Osteoblast (primary cell): ENCODE measurements around the gene CHAF1A. TPM values are rescaled to one million over a fixed set of nuclear protein-coding genes. Genes with fewer than 3 reads are reported as not detected.

Experiments
- DNase-seq: peaks from one replicate; pipeline ENCODE4 v3.0.0; 2011; ENCODE audit warnings: low spot score, mixed read lengths; ENCODE audit not compliant: insufficient read length; ENCODE audit errors: missing footprints
- H2AFZ ChIP-seq: 2 replicates; pipeline ENCODE4 v1.6.0; 2011; ENCODE audit warnings: mild to moderate bottlenecking, low read length
- H3K27ac ChIP-seq: 2 replicates; pipeline ENCODE4 v1.5.1; 2011; ENCODE audit warnings: mild to moderate bottlenecking, low read depth, low read length, moderate library complexity
- H3K27me3 ChIP-seq: 2 replicates; pipeline ENCODE4 v1.6.0; 2012; ENCODE audit warnings: mild to moderate bottlenecking, control low read depth, inconsistent platforms, low read length, moderate library complexity; ENCODE audit not compliant: insufficient read depth
- H3K36me3 ChIP-seq: 2 replicates; pipeline ENCODE4 v1.5.1; 2011; ENCODE audit warnings: mild to moderate bottlenecking, low read length, control low read depth, moderate library complexity; ENCODE audit not compliant: insufficient read depth
- H3K4me1 ChIP-seq: 2 replicates; pipeline ENCODE4 v1.5.1; 2011; ENCODE audit warnings: mild to moderate bottlenecking, low read length, control low read depth, moderate library complexity; ENCODE audit not compliant: insufficient read depth
- H3K4me2 ChIP-seq: 2 replicates; pipeline ENCODE4 v1.6.0; 2011; ENCODE audit warnings: mild to moderate bottlenecking, low read length; ENCODE audit not compliant: insufficient read depth
- H3K4me3 ChIP-seq: fragments of 200-600 bp; sonication (generic); 3 replicates; pipeline ENCODE4 v1.5.1; 2012; ENCODE audit warnings: mild to moderate bottlenecking, low read length, inconsistent platforms; ENCODE audit not compliant: insufficient read depth
- H3K79me2 ChIP-seq: 2 replicates; pipeline ENCODE4 v1.6.0; 2012; ENCODE audit warnings: mild to moderate bottlenecking, low read length, control low read depth, inconsistent platforms; ENCODE audit not compliant: insufficient read depth
- H3K9me3 ChIP-seq: 2 replicates; pipeline ENCODE4 v1.5.1; 2011; ENCODE audit warnings: low read depth, low read length, control low read depth
- H4K20me1 ChIP-seq: 2 replicates; pipeline ENCODE4 v1.6.0; 2012; ENCODE audit warnings: mild to moderate bottlenecking, low read length, control low read depth; ENCODE audit not compliant: insufficient read depth
- total RNA-seq: library from RNA; depleted of rRNA; stranded (reverse); fragments of >200 nt; gene quantifications from 2 replicates; pipeline ENCODE4 v1.2.3, GENCODE V29; 2012
- TF ChIP-seq, protein P1 (sequence below): IDR thresholded peaks from 2 replicates; pipeline ENCODE4 v1.5.1; 2011; ENCODE audit warnings: mild to moderate bottlenecking, low read depth, low read length, moderate library complexity; ENCODE audit errors: extremely low read depth

CHAF1A gene
- total RNA-seq, 1 donor, result 3.6 TPM

DNA sequence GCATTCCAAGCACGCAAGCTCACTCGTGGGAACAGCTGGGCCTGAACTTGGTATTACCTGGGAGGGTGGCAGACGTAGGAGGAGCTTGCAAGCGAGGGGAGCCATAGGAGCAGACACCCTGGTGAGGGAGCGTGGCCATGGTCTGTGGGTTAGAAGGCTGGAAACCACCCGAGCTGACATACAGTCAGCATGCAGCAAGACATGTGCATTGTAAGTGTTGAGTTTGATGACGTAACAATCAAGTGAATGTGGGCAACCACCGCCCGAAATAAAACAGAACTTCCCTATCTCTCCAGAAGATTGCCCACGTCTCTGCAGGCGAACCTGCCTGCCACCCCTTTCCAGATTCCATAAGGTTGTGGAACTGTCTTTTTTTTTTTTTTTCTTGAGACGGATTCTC lies 28.3 kb downstream of the CHAF1A start:
- no peak overlapping the region for H3K4me3 ChIP-seq
- no peaks in the 10 kb centered on the region for H3K27me3 ChIP-seq
- TF ChIP-seq, protein P1, sequence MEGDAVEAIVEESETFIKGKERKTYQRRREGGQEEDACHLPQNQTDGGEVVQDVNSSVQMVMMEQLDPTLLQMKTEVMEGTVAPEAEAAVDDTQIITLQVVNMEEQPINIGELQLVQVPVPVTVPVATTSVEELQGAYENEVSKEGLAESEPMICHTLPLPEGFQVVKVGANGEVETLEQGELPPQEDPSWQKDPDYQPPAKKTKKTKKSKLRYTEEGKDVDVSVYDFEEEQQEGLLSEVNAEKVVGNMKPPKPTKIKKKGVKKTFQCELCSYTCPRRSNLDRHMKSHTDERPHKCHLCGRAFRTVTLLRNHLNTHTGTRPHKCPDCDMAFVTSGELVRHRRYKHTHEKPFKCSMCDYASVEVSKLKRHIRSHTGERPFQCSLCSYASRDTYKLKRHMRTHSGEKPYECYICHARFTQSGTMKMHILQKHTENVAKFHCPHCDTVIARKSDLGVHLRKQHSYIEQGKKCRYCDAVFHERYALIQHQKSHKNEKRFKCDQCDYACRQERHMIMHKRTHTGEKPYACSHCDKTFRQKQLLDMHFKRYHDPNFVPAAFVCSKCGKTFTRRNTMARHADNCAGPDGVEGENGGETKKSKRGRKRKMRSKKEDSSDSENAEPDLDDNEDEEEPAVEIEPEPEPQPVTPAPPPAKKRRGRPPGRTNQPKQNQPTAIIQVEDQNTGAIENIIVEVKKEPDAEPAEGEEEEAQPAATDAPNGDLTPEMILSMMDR, result no peak
- H3K4me2 ChIP-seq, result no peak overlapping the region
- no peak for DNase-seq
- peaks cover 13% of the 10 kb centered on the region for H3K36me3 ChIP-seq
- no peak overlapping the region for H2AFZ ChIP-seq
- no peaks in the 10 kb centered on the region for H3K9me3 ChIP-seq
- H4K20me1 ChIP-seq, result peaks cover 4% of the 10 kb centered on the region
- no peak overlapping the region for H3K27ac ChIP-seq
- H3K4me1 ChIP-seq, result peaks cover 6% of the 10 kb centered on the region
- no peaks in the 10 kb centered on the region for H3K79me2 ChIP-seq

DNA sequence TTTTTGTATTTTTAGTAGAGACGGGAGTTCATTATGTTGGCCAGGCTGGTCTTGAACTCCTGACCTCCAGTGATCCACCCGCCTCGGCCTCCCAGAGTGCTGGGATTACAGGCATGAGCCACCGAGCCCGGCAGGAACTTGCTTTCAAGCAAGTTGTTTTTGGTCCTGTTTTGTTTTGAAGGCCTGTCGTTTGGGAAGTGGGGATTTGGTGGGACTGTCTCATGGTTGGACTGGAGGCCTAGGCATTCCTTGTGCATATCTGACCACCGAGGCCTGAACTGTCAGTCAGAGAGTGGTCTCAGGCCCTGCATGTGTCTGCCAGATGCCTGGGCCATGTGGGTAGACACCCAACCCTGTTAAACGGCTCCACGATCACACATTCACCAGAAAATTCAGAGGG lies 28.9 kb downstream of the CHAF1A start:
- Histone ChIP-seq H3K4me3 (no peak overlapping the region), H3K4me1 (peaks cover under 1% of the 10 kb centered on the region), H3K36me3 (peaks cover 13% of the 10 kb centered on the region), H2AFZ (no peak overlapping the region), H3K4me2 (no peak overlapping the region), H3K27ac (no peak overlapping the region), H3K79me2 (no peaks in the 10 kb centered on the region), H3K9me3 (no peaks in the 10 kb centered on the region), H3K27me3 (no peaks in the 10 kb centered on the region), H4K20me1 (peaks cover 4% of the 10 kb centered on the region)
- peak; percentile 39 for DNase-seq
- TF ChIP-seq, protein P1, result no peak

DNA sequence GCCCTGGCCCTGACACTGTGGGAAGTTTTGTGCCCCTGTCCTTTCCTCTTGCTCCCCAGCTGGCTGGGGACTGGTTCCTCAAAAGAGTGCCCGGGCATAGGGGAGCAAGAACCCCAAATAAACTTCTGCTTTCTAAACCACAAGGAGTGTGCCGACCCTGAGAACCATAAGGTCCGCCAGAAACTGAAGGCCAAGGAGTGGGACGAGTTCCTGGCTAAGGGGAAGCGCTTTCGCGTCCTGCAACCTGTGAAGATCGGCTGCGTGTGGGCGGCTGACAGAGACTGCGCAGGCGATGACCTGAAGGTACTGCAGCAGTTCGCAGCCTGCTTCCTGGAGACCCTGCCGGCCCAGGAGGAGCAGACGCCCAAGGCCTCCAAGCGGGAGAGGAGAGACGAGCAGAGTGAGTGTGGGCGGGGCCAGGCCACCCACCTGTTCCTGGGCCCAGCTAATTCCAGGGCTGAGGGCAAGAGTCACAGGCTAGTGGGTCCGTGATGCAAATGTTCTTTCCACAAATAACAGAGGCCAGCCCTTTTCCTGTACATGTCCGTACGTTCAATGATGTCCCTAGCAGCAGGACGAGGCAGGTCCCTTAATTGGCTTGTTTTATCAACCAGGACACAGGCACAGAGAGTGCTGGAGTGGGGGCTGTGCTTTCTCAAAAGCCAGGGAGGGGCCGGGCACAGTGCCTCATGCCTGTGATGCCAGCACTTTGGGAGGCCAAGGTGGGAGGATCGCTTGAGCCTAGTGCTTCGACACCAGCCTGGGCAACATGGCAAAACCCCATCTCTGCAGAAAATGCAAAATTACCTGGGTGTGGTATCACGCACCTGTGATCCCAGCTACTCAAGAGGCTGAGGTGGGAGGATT lies 29.6 kb downstream of the CHAF1A start:
- no peaks in the 10 kb centered on the region for H3K27me3 ChIP-seq
- H3K4me2 ChIP-seq, result no peak overlapping the region
- TF ChIP-seq, protein P1, result no peak
- H4K20me1 ChIP-seq, result peaks cover 4% of the 10 kb centered on the region
- no peaks in the 10 kb centered on the region for H3K4me1 ChIP-seq
- no peak overlapping the region for H2AFZ ChIP-seq
- peak; percentile 77 for DNase-seq
- no peak overlapping the region for H3K27ac ChIP-seq
- peaks cover 13% of the 10 kb centered on the region for H3K36me3 ChIP-seq
- no peak overlapping the region for H3K4me3 ChIP-seq
- H3K9me3 ChIP-seq, result no peaks in the 10 kb centered on the region
- no peaks in the 10 kb centered on the region for H3K79me2 ChIP-seq

DNA sequence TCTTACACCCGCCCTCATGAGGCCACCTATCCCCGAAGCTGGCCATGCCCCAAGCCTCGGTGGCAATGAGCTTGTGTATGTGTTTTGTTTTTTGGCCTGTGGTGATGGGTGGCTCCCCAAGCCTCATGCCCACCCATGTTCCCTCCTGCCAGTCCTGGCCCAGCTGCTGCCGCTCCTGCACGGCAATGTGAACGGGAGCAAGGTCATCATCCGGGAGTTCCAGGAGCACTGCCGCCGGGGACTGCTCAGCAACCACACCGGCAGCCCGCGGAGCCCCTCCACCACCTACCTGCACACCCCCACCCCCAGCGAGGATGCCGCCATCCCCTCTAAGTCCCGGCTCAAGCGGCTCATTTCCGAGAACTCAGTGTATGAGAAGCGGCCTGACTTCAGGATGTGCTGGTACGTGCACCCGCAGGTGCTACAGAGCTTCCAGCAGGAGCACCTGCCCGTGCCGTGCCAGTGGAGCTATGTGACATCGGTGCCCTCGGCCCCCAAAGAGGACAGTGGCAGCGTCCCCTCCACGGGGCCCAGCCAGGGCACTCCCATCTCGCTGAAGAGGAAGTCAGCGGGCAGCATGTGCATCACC lies 30.6 kb downstream of the CHAF1A start:
- Histone ChIP-seq H3K27ac (no peak overlapping the region), H3K27me3 (no peaks in the 10 kb centered on the region), H3K79me2 (no peaks in the 10 kb centered on the region), H3K4me2 (no peak overlapping the region), H3K4me3 (no peak overlapping the region), H3K36me3 (peaks cover 13% of the 10 kb centered on the region), H3K9me3 (no peaks in the 10 kb centered on the region), H3K4me1 (no peaks in the 10 kb centered on the region), H2AFZ (no peak overlapping the region), H4K20me1 (peaks cover 4% of the 10 kb centered on the region)
- TF ChIP-seq, protein P1, result no peak
- DNase-seq, result peak; percentile 51
